Stimulated activated CD8-positive, alpha-beta memory T cell treated with anti-CD3 and anti-CD28 coated beads, Interleukin-15, amount 100 ng/mL, for 48 hours (primary cell): ENCODE data around the gene LITAF.
"Not testable (repeated sequence)": the region's sequence is repeated elsewhere in the genome, so short reads cannot be mapped to it uniquely, and the experiment has no call there.

Source experiments
- DNase-seq, 2 donors: peaks; one replicate each; pipeline ENCODE4 v3.0.0-alpha.2; 2020; ENCODE audit warnings: low read depth in 2 of 2

Gene LITAF

DNA sequence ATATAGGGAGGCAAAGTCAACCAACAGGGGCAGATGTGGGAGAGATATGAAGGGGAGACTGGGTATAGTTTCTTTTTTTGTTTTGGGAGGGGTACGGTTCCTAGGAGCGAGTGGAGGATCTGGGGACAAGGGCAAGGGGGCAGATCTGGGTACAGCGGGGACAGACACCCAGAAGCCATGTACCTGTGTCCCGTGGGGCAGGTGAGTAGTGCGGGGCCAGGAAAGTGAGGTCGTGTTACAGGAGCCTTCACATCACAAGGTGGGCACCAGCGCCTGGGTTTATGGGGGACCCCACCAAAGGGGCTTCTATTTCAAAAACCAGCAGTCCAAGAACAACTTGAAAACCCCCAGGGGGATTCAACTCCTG lies 11.5 kb downstream of the LITAF start:
- DNase-seq: no peak

DNA sequence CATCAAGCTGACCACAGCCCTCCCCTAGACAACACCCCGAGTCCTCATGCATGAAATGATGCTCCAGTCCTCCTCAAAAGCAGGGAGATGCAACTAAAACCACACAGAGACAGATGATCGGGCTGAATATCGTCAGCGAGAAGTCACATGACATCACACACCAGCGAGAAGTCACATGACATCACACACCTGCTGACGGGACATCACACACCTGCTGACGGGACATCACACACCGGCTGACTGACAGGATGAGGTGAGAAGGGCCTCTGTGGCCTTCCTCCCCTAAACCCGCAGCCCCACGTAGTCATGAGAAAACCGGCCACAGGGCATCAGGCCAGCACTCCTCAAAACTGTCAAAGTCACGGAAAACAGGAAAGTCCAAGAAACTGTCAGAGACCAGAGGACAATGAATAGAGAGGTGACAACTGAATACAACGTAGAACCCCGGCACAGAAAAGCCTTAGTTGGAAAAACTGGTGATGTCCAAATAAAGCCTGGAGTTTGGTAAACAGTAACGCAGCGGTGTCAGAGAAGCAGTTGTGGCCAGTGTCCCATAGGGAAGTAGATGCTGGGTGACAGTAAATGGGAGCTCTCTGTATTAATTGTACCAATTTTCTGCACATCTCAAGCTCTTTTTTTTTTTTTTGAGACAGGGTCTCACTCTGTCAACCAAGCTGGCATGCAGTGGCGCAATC lies 14.3 kb downstream of the LITAF start:
- DNase-seq: no peak

- DNase-seq: no peak
Measured at GRCh38 chr16:11571549-11571948, 15.2 kb downstream of the LITAF start.

DNA sequence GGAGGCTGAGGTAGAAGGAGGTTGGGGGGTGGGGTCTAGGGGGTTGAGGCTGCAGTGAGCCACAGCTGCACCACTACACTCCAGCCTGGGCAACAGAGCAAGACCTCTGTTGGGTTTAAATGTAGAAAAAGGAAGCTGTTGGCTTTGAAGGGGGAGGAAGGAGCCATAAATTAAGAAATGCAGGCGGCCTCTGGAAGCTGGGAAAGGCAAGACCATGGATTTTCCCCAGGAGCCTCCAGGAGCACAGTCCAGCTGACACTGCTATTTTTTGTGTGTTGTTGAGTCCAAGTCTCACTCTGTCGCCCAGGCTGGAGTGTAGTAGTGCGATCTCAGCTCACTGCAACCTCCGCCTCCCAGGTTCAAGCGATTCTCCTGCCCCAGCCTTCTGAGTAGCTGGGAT lies 15.9 kb downstream of the LITAF start:
- no peak for DNase-seq

DNA sequence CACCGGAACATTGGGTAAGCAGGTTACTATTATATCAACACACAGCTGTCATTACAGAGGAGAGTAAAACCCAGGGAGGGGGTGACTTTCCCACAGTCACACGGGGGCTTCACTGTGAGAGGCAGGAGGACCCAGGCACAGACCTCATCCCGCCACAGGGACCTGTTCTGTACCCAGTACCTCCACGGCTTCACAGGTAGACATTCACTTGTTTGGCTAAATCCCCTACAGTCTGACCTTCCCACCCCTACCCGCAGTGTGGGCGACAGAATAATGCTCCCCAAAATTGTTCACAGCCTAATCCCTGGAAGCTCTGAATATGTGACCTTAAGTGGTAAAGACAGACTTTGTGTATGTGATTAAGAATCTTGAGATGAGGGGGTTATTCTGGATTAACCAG lies 16.5 kb downstream of the LITAF start:
- DNase-seq: no peak

DNA sequence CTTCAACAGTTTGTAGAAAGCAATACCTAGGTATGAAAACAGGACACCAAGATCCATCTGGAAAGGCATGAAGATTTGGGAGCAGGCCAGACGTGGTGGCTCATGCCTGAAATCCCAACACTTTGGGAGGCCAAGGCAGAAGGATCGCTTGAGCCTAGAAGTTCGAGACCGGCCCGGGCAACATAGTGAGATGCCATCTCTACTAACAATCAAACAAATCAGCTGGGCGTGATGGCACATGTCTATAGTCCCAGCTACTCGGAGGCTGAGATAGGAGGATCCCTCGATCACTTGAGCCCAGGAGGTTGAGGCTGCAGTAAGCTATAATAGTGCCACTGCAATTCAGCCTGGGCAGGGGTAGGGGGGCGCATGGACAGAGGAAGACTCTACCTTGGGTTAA lies 20.3 kb downstream of the LITAF start:
- DNase-seq: no peak

DNA sequence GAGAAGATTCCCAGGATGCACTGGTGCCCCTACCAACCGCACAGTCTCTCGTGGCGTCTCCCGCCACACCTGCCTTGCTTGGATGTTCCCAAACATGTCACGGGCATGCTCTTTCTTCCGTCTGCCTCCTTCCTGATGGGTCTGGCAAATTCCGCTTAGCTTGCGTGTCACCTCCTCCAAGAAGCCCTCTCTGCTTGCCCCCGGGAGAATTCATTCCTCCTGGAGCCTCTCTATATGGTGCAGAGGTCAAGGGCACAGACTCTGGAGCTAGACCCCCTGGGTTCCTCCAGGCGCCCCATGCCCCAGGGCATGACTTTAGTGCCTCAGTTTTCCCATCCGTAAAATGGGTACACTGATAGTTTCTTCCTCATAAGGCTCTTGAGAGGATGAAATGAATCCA lies 21.1 kb downstream of the LITAF start:
- DNase-seq: no peak

DNA sequence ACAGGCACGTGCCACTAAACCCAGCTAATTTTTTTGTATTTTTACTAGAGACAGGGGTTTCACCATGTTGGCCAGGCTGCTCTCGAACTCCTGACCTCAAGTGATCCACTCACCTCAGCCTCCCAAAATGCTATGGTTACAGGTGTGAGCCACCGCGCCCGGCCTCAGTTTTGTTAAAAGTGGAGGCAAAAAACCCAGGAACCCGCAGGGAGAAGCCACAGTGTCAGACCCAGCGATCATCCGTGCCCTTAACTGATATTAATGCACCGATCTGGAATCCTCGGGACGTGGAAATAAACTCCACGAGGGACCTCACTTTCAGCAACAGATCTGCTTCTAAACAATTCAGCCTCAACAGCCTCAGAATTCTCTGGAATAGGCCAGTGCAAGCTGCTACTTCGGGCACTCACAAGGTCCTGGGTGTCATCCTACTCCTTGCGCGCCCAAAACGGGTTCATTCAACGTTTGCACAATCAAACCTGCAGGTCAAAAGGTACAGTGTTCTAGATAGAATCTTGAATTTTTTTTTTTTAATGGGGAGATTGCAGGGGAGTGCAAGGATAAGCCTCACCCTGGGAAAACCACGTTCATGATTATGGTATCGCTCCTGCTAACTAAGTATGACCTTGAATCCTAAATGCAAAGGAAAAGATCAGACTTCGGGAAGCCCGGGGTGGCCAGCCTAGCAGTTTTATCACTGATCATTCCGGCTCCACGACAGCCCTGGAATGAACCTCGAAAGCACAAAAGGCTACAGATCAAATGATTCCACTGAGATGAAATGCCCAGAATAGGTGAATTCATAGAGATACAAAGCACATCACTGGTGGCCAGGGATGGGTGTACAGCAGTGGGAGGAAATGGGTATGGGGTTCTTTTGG lies 22.4 kb downstream of the LITAF start:
- DNase-seq: no peak

- no peak for DNase-seq
Measured at GRCh38 chr16:11563493-11564040, 23.2 kb downstream of the LITAF start.

DNA sequence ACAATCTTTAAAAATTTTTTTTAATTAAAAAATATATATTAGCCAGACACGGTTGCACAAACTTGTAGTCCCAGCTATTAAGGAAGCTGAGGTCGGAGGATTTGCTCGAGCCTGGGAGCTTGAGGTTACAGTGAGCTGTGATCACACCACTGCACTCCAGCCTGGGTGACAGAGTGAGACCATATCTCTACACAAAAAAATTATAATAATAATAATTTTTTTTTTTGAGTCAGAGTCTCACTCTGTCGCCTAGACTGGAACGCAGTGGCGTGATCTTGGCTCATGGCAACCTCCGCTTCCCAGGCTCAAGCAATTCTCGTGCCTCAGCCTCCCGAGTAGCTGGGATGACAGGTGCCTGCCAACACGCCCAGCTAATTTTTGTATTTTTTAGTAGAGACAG lies 23.8 kb downstream of the LITAF start:
- no peak for DNase-seq

- no peak for DNase-seq
Measured at GRCh38 chr16:11562411-11562810, 24.3 kb downstream of the LITAF start.

DNA sequence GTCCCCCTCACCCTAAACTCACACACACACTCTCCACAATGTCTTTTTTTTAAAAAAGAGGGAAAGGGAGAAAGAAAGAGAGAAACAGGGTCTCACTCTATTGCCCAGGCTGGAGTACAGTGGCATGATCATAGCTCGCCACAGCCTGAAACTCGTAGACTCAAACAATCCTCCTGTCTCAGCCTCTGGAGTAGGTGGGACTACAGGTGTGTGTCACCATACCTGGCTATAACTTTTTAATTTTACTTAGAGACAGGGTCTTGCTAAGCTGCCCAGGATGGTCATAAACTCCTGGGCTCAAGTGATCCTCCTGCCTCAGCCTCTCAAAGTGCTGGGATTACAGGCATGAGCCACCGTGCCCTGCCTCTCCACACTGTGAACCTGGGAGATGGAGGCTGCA lies 24.9 kb downstream of the LITAF start:
- no peak for DNase-seq

DNA sequence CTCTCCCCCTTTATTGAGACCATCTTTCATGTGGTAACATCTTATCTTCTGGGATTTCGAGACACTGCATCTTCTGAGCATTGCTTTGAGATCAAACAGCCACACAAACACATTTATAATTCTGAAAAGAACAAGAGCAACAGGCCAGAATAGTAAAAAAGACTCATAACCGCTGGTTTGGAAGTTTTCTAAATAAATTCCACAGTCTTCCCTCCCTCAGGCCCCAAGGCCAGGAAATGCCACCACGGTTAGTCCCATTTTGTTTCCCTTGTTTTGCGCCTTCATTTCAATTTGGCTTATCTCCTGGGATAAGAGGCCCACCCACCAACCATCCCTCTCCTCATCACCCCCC lies 25.3 kb downstream of the LITAF start:
- no peak for DNase-seq

DNA sequence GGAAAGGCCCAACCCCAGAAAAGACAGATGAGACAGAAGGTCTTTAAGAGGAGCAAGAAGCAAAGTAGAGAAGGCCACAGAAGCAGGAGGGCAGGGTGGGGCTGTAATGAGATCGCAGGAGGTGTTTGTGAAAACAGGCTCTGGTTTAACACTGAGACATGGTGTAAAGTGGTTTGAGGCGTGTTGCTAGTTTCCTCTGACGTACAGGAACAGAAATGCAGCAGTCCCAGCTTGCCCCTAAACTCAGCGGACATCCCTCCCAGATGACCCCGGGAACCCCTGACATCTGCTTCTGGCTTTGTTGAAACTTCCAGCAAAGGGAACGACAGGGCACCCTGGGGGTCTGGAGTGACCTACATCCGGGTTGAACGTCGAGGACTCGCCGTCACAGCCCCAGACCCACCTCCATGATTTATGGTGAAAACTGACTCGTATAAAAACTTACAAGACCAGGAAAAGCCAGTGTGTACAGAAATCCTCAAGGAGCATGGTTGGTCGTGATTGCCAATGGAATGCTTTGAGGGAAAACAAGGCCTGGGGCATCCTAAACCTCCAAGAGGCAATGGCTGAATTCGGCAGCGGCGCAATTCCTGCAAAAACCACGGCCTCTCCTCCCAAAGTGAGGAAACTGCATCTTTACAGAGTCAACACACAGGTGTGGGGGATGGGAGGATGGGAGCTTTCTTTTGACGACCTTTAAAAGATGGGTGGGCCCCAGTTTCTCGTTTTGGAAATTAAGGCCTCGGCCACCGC lies 25.8 kb downstream of the LITAF start:
- peak; percentile 32 to 34 for DNase-seq

GRCh38 chr16:11558308-11558823 lies 28.4 kb downstream of the LITAF start:
- not testable (repeated sequence) for DNase-seq

GRCh38 chr16:11557801-11558200 lies 28.9 kb downstream of the LITAF start:
- no peak for DNase-seq

DNA sequence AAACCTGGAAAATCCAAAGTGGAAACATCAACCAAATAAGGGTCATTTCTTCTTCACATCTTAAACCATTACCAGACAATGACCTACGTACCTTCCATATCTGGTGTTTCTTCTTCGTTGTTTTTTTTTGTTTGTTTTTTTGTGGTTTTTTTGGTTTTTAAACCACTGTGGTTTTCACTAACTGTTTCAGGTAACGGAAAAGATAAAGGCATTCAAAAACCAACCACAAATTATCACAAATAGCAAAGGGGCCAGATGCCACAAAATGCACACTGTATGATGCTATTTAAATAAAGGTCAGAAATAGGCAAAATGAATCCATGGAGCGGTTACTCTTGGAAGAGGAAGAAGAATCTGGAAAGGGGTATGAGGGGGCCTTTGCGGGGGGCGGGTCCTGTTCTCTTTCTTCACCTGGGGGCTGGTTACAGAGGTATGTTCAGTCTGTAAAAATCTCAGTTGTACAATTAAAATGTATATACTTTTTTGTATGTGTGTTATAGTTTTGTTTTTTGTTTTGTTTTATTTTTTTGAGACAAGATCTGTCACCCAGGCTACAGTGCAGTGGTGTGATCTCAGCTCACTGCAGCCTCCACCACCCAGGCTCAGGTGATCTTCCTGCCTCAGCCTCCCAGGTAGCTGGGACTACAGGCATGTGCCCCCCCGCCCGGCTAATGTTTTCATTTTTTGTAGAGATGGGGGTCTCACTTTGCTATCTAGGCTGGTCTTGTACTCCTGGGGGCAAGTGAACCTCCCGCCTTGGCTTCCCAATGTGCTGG lies 29.6 kb downstream of the LITAF start:
- no peak for DNase-seq

DNA sequence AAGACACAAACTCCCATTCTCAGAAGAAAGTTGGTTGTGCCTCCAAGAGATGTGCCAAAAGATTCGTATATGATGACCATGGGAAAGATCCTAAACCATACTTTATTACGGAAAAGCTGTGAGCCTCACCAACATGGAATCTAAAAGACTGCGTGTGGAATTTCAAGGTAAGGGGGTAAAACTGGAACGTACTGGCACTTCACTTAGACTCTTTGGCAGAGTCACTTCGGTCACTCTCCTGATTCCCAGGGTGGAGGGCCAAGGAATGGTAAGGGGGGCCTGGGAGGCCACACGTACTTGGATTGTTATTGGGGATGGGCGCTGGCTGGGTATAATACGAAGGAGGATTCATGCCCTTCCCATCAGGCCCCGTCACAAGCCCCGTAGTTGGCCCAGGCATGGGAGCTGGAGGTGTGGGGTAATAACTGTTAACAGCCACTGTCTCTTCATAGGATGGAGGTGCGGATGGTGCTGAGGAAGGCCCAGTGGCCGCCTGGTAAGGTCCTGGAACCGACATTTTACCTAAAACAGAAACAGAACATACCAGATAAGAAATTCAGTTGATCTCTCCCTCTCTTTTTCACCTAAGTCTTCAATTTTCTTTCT lies 30.4 kb downstream of the LITAF start:
- no peak for DNase-seq

- no peak for DNase-seq
Measured at GRCh38 chr16:11554053-11554452, 32.7 kb downstream of the LITAF start.

DNA sequence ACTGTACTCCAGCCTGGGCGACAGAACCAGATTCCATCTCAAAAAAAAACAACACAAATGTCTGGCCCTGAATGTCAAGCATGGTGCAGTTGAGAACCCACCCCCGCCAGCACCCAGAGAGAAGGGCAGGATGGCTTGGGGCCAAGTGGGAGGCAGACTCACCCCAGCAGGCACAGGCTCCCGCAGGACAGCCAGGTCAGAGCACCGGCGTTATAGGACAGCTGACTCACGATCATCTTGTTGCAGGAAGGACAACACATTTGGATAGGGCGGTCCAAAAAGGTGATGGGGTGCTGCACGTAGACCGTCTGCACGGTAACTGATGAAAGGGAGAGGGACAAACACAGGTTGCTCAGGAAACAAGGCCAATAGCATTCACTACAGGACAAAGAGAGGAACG lies 33.3 kb downstream of the LITAF start:
- DNase-seq: no peak

- DNase-seq: no peak
Measured at GRCh38 chr16:11552440-11552839, 34.3 kb downstream of the LITAF start.
